GM18519 (cell line): ENCODE data around the gene CBFA2T3.

Experiments
- ATAC-seq: cut with Tn5 transposase; IDR thresholded peaks from one replicate; pipeline ENCODE4 v1.9.1; 2021; ENCODE audit warnings: mild to moderate bottlenecking, moderate library complexity; ENCODE audit not compliant: unreplicated experiment, low FRiP score

The CBFA2T3 gene

GRCh38 chr16:88830783-88831182, 146.2 kb downstream of the CBFA2T3 start:
- ATAC-seq = no peak

DNA sequence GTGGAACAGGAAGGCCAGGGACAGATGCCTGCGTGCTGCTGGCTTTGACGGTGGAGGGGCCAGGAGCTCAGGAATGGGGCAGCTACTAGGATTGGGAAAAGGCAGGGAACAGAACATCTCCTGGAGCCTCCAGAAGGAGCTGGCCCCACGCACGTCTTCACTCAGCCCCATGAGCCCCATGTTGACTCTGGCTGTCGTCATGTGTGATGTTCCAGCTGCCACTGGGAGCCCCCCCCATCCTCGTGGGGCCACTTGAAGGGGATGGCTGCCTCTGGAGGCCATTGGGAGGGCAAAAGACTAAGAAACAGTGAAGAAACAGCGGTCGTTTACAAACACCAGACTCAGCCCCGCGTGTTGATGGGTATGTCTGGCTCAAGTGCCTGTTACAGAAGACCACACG, 146.7 kb downstream of the CBFA2T3 start:
- no peak for ATAC-seq

DNA sequence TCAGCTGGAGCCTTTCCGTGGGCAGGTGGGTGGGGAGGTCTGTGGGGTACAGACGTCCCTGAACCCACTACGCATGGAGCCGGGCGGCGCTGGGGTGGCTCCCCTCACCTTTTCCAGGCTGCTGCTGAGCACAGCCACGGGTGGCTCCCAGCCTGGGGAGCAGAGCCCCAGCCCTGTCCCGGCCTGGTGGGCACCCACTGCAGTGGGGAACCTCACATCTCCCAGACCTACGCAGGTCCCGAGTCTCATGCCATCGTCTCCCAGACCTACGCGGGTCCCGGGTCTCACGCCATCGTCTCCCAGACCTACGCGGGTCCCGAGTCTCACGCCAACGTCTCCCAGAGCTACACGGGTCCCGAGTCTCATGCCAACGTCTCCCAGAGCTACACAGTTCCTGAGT, 148.3 kb downstream of the CBFA2T3 start:
- no peak for ATAC-seq

DNA sequence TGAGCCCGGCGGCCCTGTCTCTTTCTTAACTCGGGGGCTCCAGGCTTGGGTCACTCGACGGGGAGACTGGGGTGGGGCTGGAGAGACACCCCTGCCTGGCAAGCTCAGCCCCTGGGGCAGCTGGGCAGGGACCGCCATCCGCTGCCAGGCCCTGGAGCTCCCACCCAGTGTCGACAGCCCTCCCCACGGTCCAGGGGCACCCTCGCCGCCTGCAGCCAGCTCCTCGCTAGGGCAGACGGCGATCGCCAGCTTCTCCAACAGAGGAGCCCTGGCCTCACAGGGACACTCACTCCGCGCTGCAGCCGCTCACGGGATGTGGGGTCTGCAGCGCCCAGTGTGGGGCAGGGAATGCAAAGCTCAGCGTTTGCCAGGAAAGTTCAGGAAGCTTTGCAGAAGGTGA, 149.3 kb downstream of the CBFA2T3 start:
- no peak for ATAC-seq

DNA sequence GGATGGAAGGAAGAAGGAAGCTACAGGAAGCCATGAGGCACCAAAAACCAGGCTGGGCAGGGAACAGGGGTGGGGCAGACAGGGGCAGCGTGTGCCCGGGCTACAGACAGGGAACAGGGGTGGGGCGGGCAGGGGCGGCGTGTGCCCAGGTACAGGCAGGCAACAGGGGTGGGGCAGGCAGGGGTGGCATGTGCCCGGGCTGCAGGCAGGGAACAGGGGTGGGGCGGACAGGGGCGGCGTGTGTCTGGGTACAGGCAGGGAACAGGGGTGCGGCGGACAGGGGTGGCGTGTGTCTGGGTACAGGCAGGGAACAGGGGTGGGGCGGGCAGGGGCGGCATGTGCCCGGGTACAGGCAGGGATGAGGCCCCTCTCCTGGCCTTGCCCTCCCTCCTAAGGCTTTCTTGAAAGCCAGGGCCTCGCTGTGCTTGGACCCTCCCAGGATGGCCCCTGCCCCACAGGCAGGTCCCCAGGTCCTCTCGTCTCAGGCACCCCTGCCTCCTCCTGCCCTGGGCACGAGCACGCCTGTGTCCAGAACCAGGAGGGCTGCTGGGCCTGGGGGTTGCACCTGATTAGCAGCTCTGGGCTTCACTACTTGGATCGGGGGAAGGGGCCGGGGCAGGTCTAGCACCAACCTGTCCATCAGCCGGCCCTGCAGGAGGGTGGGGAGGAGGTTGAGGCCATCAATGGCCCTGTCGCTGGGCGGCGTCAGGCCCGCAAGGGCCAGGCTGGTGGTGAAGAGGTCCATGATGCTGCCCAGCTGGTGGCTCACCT, 150.8 kb downstream of the CBFA2T3 start:
- no peak for ATAC-seq

GRCh38 chr16:88825146-88825545, 151.9 kb downstream of the CBFA2T3 start:
- no peak for ATAC-seq
